K562 (cell line): Measurements from ENCODE around the gene E2F2. TPM values are rescaled to one million over a fixed set of nuclear protein-coding genes. Genes with fewer than 3 reads are reported as not detected.

Experiments
- ADNP ChIP-seq: fragments of 200-800 bp; sonication (Bioruptor generic); IDR thresholded peaks from 2 replicates; pipeline ENCODE4 v1.6.1; 2016; ENCODE audit warnings: missing genetic modification characterization, missing compliant biosample characterization
- CBFA2T3 ChIP-seq: fragments of 450-650 bp; IDR thresholded peaks from 2 replicates; pipeline ENCODE4 v1.6.1; 2017
- KLF10 ChIP-seq: fragments of 250-450 bp; sonication (Bioruptor Pico); IDR thresholded peaks from 2 replicates; pipeline ENCODE4 v1.6.1; 2021; ENCODE audit warnings: matching md5 sums
- MEIS2 ChIP-seq: fragments of 450-650 bp; IDR thresholded peaks from 2 replicates; pipeline ENCODE4 v1.6.1; 2014; ENCODE audit warnings: mild to moderate bottlenecking; ENCODE audit not compliant: partially characterized antibody
- NCOR1 ChIP-seq: fragments of 450-650 bp; IDR thresholded peaks from 2 replicates; pipeline ENCODE4 v1.6.1; 2016; ENCODE audit warnings: mild to moderate bottlenecking, moderate library complexity
- SMARCB1 ChIP-seq: IDR thresholded peaks from 2 replicates; pipeline ENCODE4 v1.6.1; 2011; ENCODE audit warnings: improper control_type of control experiment, low read depth; ENCODE audit not compliant: insufficient read length
- SNRNP70 ChIP-seq: fragments of 200-400 bp; formaldehyde crosslinking; optimal IDR thresholded peaks from 2 replicates; pipeline ENCODE3; 2017; ENCODE audit warnings: low read depth, low read length
- ZBTB17 ChIP-seq: fragments of 450-650 bp; formaldehyde crosslinking; IDR thresholded peaks from 2 replicates; pipeline ENCODE4 v1.4.0; 2020; ENCODE audit warnings: mild to moderate bottlenecking
- polyA plus RNA-seq, 8 experiments: library from polyadenylated mRNA; depleted of rRNA in 4 of 8; stranded (reverse) in 5 of 8; unstranded in 3 of 8; fragments of >200 nt; fragmentation: Nextera tagmentation in 2 of 8; fragmentation: Illumina TruSeq in 1 of 8; extraction: Ambion mirVana in 2 of 8; extraction: Trizol in 1 of 8; gene quantifications; 2 replicates each; pipeline versions ENCODE4 v1.2.1 to v1.2.3, GENCODE V29; 2011 to 2014; ENCODE audit warnings: inconsistent platforms in 1 of 8, missing spikeins in 1 of 8
- total RNA-seq, 7 experiments: library from RNA; depleted of rRNA in 6 of 7; stranded (reverse); fragments of >200 nt in 6 of 7; fragmentation: Illumina TruSeq in 2 of 7; extraction: Trizol in 2 of 7; gene quantifications; 2 replicates each; pipeline versions ENCODE4 v1.2.1 to v1.2.3, GENCODE V29; 2011 to 2021; ENCODE audit warnings: low replicate concordance in 1 of 7
- TF ChIP-seq, protein P1 (sequence below): IDR thresholded peaks from 2 replicates; pipeline ENCODE4 v1.6.1; 2012; ENCODE audit warnings: low read depth, low read length, improper control_type of control experiment, borderline replicate concordance
- TF ChIP-seq, protein P2 (sequence below), 2 experiments: fragments of 450-650 bp in 1 of 2; sonication (generic) in 1 of 2; formaldehyde crosslinking in 1 of 2; IDR thresholded peaks; 2 replicates each; pipeline versions ENCODE4 v1.7.1 to v1.9.0; 2016 to 2022; ENCODE audit warnings: inconsistent platforms in 1 of 2, mild to moderate bottlenecking in 1 of 2, missing genetic modification reagents in 1 of 2
- TF ChIP-seq, protein P3 (sequence below): fragments of 450-650 bp; formaldehyde crosslinking; IDR thresholded peaks from 2 replicates; pipeline ENCODE4 v1.4.0; 2020; ENCODE audit warnings: mild to moderate bottlenecking, mixed read lengths
- TF ChIP-seq, protein P4 (sequence below): fragments of 250-450 bp; sonication (Bioruptor Pico); IDR thresholded peaks from 2 replicates; pipeline ENCODE4 v1.8.0; 2021; ENCODE audit warnings: mild to moderate bottlenecking, moderate library complexity

Gene E2F2
- total and polyA plus RNA-seq, 9 of the 15 experiments (the other 6 are each of a cell fraction or from before 2014, with no cell fraction given): 3.1 to 25.3 (median 11.4) TPM

DNA sequence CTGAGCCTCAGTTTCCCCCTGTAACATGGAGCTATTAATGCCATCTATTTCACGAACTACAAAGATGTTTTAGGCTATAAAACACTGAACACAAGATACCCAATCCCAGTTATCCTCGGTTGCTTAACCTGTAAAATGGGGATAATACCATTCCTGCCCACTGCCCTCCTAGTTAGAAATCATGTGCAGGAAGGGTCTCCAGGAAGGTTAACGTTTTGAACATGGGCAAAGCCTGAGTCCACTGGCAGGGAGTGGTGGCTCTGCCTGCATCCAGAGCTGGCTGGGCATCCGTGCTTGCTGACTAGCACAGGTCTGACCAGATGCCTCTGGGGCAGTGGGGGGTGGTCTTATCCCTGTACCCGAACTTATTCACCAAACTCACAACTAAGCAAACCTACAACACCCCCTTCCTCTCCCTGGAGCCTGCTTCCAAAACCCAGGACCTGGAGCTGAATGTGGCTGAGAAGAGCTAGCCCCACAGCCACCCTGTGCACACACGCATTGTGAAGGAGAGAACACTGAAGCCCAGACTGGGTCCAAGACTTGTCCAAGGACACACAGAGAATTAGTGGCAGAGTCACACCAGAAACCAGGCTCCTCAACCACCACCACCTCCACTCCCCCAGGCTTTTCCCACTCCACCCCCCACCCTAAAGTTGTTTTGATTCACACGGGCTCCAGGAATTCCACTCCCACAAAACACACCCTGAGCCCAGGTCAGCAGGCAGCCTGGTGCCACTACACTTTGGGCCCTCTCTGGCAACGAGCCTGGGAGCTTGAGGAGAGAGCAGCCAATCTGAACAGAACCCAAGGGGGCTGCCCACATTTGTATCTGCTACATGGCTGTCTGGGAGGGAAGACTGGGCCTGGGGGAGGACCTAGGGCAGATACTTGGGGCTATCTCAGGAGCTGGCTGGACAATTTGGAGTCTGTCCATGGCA lies 1.6 kb downstream of the E2F2 start (continued):
- TF ChIP-seq, protein P1, sequence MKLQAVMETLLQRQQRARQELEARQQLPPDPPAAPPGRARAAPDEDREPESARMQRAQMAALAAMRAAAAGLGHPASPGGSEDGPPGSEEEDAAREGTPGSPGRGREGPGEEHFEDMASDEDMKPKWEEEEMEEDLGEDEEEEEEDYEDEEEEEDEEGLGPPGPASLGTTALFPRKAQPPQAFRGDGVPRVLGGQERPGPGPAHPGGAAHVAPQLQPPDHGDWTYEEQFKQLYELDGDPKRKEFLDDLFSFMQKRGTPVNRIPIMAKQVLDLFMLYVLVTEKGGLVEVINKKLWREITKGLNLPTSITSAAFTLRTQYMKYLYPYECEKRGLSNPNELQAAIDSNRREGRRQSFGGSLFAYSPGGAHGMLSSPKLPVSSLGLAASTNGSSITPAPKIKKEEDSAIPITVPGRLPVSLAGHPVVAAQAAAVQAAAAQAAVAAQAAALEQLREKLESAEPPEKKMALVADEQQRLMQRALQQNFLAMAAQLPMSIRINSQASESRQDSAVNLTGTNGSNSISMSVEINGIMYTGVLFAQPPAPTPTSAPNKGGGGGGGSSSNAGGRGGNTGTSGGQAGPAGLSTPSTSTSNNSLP: no peak
- TF ChIP-seq CBFA2T3 (peak; percentile 83), MEIS2 (no peak), KLF10 (CRISPR knock-in tag) (no peak), SMARCB1 (no peak), ADNP (tag) (peak; percentile 86), ZBTB17 (CRISPR knock-in tag) (no peak), NCOR1 (peak; percentile 71), SNRNP70 (peak; percentile 50)
- TF ChIP-seq, protein P2, sequence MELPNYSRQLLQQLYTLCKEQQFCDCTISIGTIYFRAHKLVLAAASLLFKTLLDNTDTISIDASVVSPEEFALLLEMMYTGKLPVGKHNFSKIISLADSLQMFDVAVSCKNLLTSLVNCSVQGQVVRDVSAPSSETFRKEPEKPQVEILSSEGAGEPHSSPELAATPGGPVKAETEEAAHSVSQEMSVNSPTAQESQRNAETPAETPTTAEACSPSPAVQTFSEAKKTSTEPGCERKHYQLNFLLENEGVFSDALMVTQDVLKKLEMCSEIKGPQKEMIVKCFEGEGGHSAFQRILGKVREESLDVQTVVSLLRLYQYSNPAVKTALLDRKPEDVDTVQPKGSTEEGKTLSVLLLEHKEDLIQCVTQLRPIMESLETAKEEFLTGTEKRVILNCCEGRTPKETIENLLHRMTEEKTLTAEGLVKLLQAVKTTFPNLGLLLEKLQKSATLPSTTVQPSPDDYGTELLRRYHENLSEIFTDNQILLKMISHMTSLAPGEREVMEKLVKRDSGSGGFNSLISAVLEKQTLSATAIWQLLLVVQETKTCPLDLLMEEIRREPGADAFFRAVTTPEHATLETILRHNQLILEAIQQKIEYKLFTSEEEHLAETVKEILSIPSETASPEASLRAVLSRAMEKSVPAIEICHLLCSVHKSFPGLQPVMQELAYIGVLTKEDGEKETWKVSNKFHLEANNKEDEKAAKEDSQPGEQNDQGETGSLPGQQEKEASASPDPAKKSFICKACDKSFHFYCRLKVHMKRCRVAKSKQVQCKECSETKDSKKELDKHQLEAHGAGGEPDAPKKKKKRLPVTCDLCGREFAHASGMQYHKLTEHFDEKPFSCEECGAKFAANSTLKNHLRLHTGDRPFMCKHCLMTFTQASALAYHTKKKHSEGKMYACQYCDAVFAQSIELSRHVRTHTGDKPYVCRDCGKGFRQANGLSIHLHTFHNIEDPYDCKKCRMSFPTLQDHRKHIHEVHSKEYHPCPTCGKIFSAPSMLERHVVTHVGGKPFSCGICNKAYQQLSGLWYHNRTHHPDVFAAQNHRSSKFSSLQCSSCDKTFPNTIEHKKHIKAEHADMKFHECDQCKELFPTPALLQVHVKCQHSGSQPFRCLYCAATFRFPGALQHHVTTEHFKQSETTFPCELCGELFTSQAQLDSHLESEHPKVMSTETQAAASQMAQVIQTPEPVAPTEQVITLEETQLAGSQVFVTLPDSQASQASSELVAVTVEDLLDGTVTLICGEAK (IDR thresholded peaks at IDR 0.05): no peak
- TF ChIP-seq, protein P2 (CRISPR knock-in tag; IDR thresholded peaks at IDR 0.05): no peak
- TF ChIP-seq, protein P3, sequence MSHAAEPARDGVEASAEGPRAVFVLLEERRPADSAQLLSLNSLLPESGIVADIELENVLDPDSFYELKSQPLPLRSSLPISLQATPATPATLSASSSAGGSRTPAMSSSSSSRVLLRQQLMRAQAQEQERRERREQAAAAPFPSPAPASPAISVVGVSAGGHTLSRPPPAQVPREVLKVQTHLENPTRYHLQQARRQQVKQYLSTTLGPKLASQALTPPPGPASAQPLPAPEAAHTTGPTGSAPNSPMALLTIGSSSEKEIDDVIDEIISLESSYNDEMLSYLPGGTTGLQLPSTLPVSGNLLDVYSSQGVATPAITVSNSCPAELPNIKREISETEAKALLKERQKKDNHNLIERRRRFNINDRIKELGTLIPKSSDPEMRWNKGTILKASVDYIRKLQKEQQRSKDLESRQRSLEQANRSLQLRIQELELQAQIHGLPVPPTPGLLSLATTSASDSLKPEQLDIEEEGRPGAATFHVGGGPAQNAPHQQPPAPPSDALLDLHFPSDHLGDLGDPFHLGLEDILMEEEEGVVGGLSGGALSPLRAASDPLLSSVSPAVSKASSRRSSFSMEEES (CRISPR knock-in tag): no peak
- TF ChIP-seq, protein P4, sequence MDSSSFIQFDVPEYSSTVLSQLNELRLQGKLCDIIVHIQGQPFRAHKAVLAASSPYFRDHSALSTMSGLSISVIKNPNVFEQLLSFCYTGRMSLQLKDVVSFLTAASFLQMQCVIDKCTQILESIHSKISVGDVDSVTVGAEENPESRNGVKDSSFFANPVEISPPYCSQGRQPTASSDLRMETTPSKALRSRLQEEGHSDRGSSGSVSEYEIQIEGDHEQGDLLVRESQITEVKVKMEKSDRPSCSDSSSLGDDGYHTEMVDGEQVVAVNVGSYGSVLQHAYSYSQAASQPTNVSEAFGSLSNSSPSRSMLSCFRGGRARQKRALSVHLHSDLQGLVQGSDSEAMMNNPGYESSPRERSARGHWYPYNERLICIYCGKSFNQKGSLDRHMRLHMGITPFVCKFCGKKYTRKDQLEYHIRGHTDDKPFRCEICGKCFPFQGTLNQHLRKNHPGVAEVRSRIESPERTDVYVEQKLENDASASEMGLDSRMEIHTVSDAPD (CRISPR knock-in tag): no peak
